ENCODE data around the gene PROSER3. TPM values are rescaled to one million over a fixed set of nuclear protein-coding genes. Genes with fewer than 3 reads are reported as not detected.

The PROSER3 gene
- polyA plus RNA-seq, 4 donors = 1.8 to 15.0 (median 6.2) TPM

GRCh38 chr19:35738887-35739229, 19.1 kb upstream of the PROSER3 start:
- Histone ChIP-seq H3K4me1 (ENCODE audit: control insufficient read depth in 3 of 3, insufficient read depth in 2 of 3, low read depth in 1 of 3, low read length in 2 of 3) (peaks cover 0 to 6% (median 0%) of the 10 kb centered on the region in 3 donors), H3K27me3 (ENCODE audit: control insufficient read depth in 3 of 3, insufficient read depth in 3 of 3, low read length in 3 of 3) (no peaks in the 10 kb centered on the region), H3K36me3 (ENCODE audit: control insufficient read depth in 3 of 3, insufficient read depth in 2 of 3, low read depth in 1 of 3, low read length in 3 of 3) (peaks cover 11 to 72% (median 12%) of the 10 kb centered on the region in 3 donors), H3K4me3 (ENCODE audit: low read depth in 1 of 3, low read length in 3 of 3) (no peak overlapping the region), H3K9me3 (ENCODE audit: control insufficient read depth in 2 of 2, insufficient read depth in 1 of 2, low read depth in 1 of 2, low read length in 1 of 2) (no peaks in the 10 kb centered on the region), H3K27ac (ENCODE audit: low read depth in 1 of 3, low read length in 2 of 3) (no peak overlapping the region)
- DNase-seq (no peak), FAIRE-seq (no peak)
- WGBS, 3 donors = 73 to 88% (median 87%) methylated on average over 2 of the region's 2 CpGs

- Histone ChIP-seq H3K4me3 (ENCODE audit: low read depth in 1 of 3, low read length in 3 of 3) (peak overlapping the region in 1 of 3 donors; percentile 57), H3K9me3 (ENCODE audit: control insufficient read depth in 2 of 2, insufficient read depth in 1 of 2, low read depth in 1 of 2, low read length in 1 of 2) (peaks cover 0 to 2% of the 10 kb centered on the region in 2 donors), H3K27me3 (ENCODE audit: control insufficient read depth in 3 of 3, insufficient read depth in 3 of 3, low read length in 3 of 3) (no peaks in the 10 kb centered on the region), H3K36me3 (ENCODE audit: control insufficient read depth in 3 of 3, insufficient read depth in 2 of 3, low read depth in 1 of 3, low read length in 3 of 3) (peaks cover 7 to 71% (median 12%) of the 10 kb centered on the region in 3 donors), H3K4me1 (ENCODE audit: control insufficient read depth in 3 of 3, insufficient read depth in 2 of 3, low read depth in 1 of 3, low read length in 2 of 3) (peaks cover 0 to 9% (median 0%) of the 10 kb centered on the region in 3 donors), H3K27ac (ENCODE audit: low read depth in 1 of 3, low read length in 2 of 3) (peak overlapping the region in 1 of 3 donors; percentile 73)
- WGBS, 3 donors = 75 to 79% (median 75%) methylated on average over 28 to 29 of the region's 29 CpGs
- FAIRE-seq (no peak), DNase-seq (no peak)
Observed at GRCh38 chr19:35739275-35740107, 18.5 kb upstream of the PROSER3 start.

GRCh38 chr19:35740108-35740422, 17.9 kb upstream of the PROSER3 start:
- Histone ChIP-seq H3K4me3 (ENCODE audit: low read depth in 1 of 3, low read length in 3 of 3) (peak overlapping the region; percentile 44 to 61 (median 57)), H3K36me3 (ENCODE audit: control insufficient read depth in 3 of 3, insufficient read depth in 2 of 3, low read depth in 1 of 3, low read length in 3 of 3) (peaks cover 7 to 65% (median 12%) of the 10 kb centered on the region in 3 donors), H3K27me3 (ENCODE audit: control insufficient read depth in 3 of 3, insufficient read depth in 3 of 3, low read length in 3 of 3) (no peaks in the 10 kb centered on the region), H3K9me3 (ENCODE audit: control insufficient read depth in 2 of 2, insufficient read depth in 1 of 2, low read depth in 1 of 2, low read length in 1 of 2) (peaks cover 0 to 4% of the 10 kb centered on the region in 2 donors), H3K4me1 (ENCODE audit: control insufficient read depth in 3 of 3, insufficient read depth in 2 of 3, low read depth in 1 of 3, low read length in 2 of 3) (peaks cover 0 to 11% (median 0%) of the 10 kb centered on the region in 3 donors), H3K27ac (ENCODE audit: low read depth in 1 of 3, low read length in 2 of 3) (peak overlapping the region in 1 of 3 donors; percentile 73)
- FAIRE-seq (no peak), DNase-seq (no peak)
- WGBS, 3 donors = 2 to 4% (median 2%) methylated on average over 13 to 16 of the region's 16 CpGs

GRCh38 chr19:35740423-35741202, 17.4 kb upstream of the PROSER3 start:
- peak overlapping the region; percentile 41 to 89 (median 62) for H3K27ac ChIP-seq (ENCODE audit: low read depth in 1 of 3, low read length in 2 of 3)
- no peaks in the 10 kb centered on the region for H3K27me3 ChIP-seq (ENCODE audit: control insufficient read depth in 3 of 3, insufficient read depth in 3 of 3, low read length in 3 of 3)
- peaks cover 0 to 4% of the 10 kb centered on the region in 2 donors for H3K9me3 ChIP-seq (ENCODE audit: control insufficient read depth in 2 of 2, insufficient read depth in 1 of 2, low read depth in 1 of 2, low read length in 1 of 2)
- H3K4me1 ChIP-seq (ENCODE audit: control insufficient read depth in 3 of 3, insufficient read depth in 2 of 3, low read depth in 1 of 3, low read length in 2 of 3) = peaks cover 0 to 11% (median 0%) of the 10 kb centered on the region in 3 donors
- DNase-seq (peak; percentile 97 to 98), FAIRE-seq (no peak)
- H3K4me3 ChIP-seq (ENCODE audit: low read depth in 1 of 3, low read length in 3 of 3) = peak overlapping the region; percentile 44 to 67 (median 57)
- 0% methylated on average over 60 to 63 of the region's 63 CpGs for WGBS, 3 donors
- peaks cover 5 to 60% (median 9%) of the 10 kb centered on the region in 3 donors for H3K36me3 ChIP-seq (ENCODE audit: control insufficient read depth in 3 of 3, insufficient read depth in 2 of 3, low read depth in 1 of 3, low read length in 3 of 3)

- H3K9me3 ChIP-seq (ENCODE audit: control insufficient read depth in 2 of 2, insufficient read depth in 1 of 2, low read depth in 1 of 2, low read length in 1 of 2) = peaks cover 0 to 4% of the 10 kb centered on the region in 2 donors
- no peaks in the 10 kb centered on the region for H3K27me3 ChIP-seq (ENCODE audit: control insufficient read depth in 3 of 3, insufficient read depth in 3 of 3, low read length in 3 of 3)
- H3K4me3 ChIP-seq (ENCODE audit: low read depth in 1 of 3, low read length in 3 of 3) = peak overlapping the region; percentile 20 to 67 (median 57)
- FAIRE-seq (no peak), DNase-seq (no peak)
- 1 to 4% (median 2%) methylated on average over 12 of the region's 12 CpGs for WGBS, 3 donors
- peaks cover 0 to 15% (median 0%) of the 10 kb centered on the region in 3 donors for H3K4me1 ChIP-seq (ENCODE audit: control insufficient read depth in 3 of 3, insufficient read depth in 2 of 3, low read depth in 1 of 3, low read length in 2 of 3)
- peaks cover 5 to 56% (median 8%) of the 10 kb centered on the region in 3 donors for H3K36me3 ChIP-seq (ENCODE audit: control insufficient read depth in 3 of 3, insufficient read depth in 2 of 3, low read depth in 1 of 3, low read length in 3 of 3)
- H3K27ac ChIP-seq (ENCODE audit: low read depth in 1 of 3, low read length in 2 of 3) = peak overlapping the region; percentile 41 to 89 (median 62)
Observed at GRCh38 chr19:35741203-35741515, 16.8 kb upstream of the PROSER3 start.

DNA sequence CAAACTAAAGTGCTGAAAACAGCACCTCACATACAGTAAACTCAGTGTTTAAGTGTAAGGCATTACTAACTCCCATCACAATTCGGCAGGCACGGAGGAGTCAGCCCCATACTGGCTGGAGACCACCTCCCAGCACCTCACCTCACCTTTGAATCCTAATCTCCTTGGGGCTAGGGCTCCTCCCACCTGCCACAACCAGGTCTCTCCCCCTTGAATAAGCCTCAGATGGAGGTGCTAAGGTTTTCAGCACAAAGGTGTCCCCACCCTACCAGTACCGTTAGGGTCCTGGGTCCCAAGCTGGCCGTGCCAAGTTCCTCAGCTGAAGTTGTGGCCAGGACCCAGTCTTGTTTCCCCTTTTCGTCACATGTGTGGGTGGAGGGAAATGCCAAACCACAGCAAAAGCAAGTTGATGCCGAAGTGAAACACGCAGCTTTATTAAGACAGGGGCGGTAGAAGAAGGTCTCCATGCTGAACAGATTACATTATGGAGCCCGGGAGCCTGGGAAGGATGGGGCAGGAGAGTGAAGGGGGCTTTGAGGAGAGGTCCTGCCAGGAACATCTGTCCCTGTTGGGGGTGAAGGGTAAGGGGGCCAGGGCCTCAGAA, 15.8 kb upstream of the PROSER3 start, which contains the start of gene IGFLR1:
Gene IGFLR1 (minus strand): TSS at position 332 of the 604 bp plus-strand sequence. CDS start 1,272 bp downstream, outside the sequence.
- peaks cover 0 to 20% (median 3%) of the 10 kb centered on the region in 3 donors for H3K4me1 ChIP-seq (ENCODE audit: control insufficient read depth in 3 of 3, insufficient read depth in 2 of 3, low read depth in 1 of 3, low read length in 2 of 3)
- FAIRE-seq = no peak

DNA sequence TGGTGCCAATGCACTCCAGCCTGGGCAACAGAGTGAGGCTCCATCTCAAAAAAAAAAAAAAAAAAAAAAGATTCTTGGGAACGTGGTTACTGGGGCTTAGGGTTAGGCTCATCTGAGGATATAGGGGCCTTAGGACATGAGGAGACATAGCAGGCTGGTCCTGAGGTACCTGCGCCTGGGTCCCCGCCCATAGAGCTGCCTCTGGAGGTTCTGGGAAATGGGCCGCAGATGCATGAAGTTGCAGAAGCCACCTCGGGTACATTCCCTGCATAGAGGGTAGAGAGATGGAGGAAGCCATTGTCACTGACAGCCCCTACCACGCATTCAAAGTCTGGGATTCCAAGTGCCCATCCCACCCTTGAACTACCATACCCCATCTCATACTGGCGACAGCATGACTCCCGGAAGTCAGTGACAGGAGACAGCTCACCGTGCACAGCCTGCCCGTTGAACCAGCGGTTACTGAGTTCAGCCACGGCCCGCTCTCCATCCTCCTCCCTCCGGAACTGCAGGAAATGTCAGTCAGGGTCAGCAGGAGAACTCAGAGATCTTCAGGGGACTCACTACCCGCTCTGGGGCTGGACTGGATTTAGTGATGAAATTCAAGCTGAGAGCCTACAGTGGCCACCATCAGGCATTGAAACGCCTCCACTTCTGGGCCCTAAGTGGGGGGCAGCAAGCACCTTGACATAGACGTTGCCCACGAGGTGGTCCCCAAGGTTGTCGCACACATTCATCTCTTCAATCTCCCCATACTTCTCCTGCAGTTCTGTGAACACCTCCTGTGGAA, 14.1 kb upstream of the PROSER3 start:
- 89 to 97% (median 90%) methylated on average over 18 to 19 of the region's 19 CpGs for WGBS, 3 donors
- Histone ChIP-seq H3K36me3 (ENCODE audit: control insufficient read depth in 3 of 3, insufficient read depth in 2 of 3, low read depth in 1 of 3, low read length in 3 of 3) (peaks cover 0 to 34% (median 0%) of the 10 kb centered on the region in 3 donors), H3K4me3 (ENCODE audit: low read depth in 1 of 3, low read length in 3 of 3) (peak overlapping the region in 1 of 3 donors; percentile 77), H3K27ac (ENCODE audit: low read depth in 1 of 3, low read length in 2 of 3) (peak overlapping the region in 1 of 3 donors; percentile 100), H3K9me3 (ENCODE audit: control insufficient read depth in 2 of 2, insufficient read depth in 1 of 2, low read depth in 1 of 2, low read length in 1 of 2) (peaks cover 0 to 4% of the 10 kb centered on the region in 2 donors), H3K4me1 (ENCODE audit: control insufficient read depth in 3 of 3, insufficient read depth in 2 of 3, low read depth in 1 of 3, low read length in 2 of 3) (peaks cover 0 to 24% (median 3%) of the 10 kb centered on the region in 3 donors), H3K27me3 (ENCODE audit: control insufficient read depth in 3 of 3, insufficient read depth in 3 of 3, low read length in 3 of 3) (no peaks in the 10 kb centered on the region)
- DNase-seq (no peak), FAIRE-seq (no peak)

More for the DNA sequence above, 15.8 kb upstream of the PROSER3 start, which contains the start of gene IGFLR1:
- Histone ChIP-seq H3K4me3 (ENCODE audit: low read depth in 1 of 3, low read length in 3 of 3) (peak within 1 kb of the TSS in 1 of 3 donors; percentile 16), H3K9me3 (ENCODE audit: control insufficient read depth in 2 of 2, insufficient read depth in 1 of 2, low read depth in 1 of 2, low read length in 1 of 2) (peaks cover 0 to 4% of the 10 kb centered on the region in 2 donors), H3K36me3 (ENCODE audit: control insufficient read depth in 3 of 3, insufficient read depth in 2 of 3, low read depth in 1 of 3, low read length in 3 of 3) (peaks cover 0 to 50% (median 5%) of the 10 kb centered on the region in 3 donors), H3K27ac (ENCODE audit: low read depth in 1 of 3, low read length in 2 of 3) (peak within 1 kb of the TSS in 2 of 3 donors; percentile 68 to 88), H3K27me3 (ENCODE audit: control insufficient read depth in 3 of 3, insufficient read depth in 3 of 3, low read length in 3 of 3) (no peaks in the 10 kb centered on the region)
- 62 to 88% (median 71%) methylated on average over 9 of the region's 9 CpGs for WGBS, 3 donors
- peak in 1 of 2 donors; percentile 31 for DNase-seq
